ENCODE data around the gene NYAP1.

Gene NYAP1

DNA sequence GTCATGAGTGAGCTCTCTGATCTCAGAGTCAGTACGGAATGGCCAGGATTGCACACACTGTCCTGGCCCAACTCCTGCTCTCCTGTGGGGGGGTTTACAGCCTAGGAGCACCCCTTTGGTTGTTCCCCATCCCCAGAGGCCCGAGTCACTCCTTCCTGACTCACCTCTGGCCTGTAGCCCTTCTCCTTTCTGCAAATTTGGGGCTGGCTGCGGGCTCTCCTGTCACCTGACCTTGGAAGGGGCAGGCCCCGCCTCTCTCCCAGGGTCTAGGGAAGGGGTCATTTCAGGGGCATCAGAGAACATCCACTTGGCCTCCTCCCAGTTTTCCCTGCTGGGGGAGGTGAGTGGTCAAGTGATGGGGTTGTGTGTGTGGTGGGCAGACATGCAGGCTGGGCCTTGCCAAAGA is 1.7 kb downstream of the NYAP1 start:
- no peak overlapping the region for H3K4me3 ChIP-seq (ENCODE audit: low read depth in 1 of 2, low read length in 2 of 2)
- H3K27ac ChIP-seq (ENCODE audit: low read length), result no peak overlapping the region
- peaks cover 7% of the 10 kb centered on the region for H3K27me3 ChIP-seq (ENCODE audit: insufficient read depth, low read length, poor library complexity)
- H2AFZ ChIP-seq (ENCODE audit: low read depth, low read length), result no peak overlapping the region
- DNase-seq (no peak), ATAC-seq (ENCODE audit: insufficient read depth, low read depth) (no peak)
- H3K4me2 ChIP-seq (ENCODE audit: insufficient read depth, low read length), result no peak overlapping the region
- peaks cover 13% of the 10 kb centered on the region for H3K4me1 ChIP-seq (ENCODE audit: insufficient read depth, low read length)
- no peak for TF ChIP-seq EZH2 (IDR thresholded peaks at IDR 0.05; ENCODE audit: borderline replicate concordance, low read depth, low read length, severe bottlenecking)
- TF ChIP-seq, protein P1, sequence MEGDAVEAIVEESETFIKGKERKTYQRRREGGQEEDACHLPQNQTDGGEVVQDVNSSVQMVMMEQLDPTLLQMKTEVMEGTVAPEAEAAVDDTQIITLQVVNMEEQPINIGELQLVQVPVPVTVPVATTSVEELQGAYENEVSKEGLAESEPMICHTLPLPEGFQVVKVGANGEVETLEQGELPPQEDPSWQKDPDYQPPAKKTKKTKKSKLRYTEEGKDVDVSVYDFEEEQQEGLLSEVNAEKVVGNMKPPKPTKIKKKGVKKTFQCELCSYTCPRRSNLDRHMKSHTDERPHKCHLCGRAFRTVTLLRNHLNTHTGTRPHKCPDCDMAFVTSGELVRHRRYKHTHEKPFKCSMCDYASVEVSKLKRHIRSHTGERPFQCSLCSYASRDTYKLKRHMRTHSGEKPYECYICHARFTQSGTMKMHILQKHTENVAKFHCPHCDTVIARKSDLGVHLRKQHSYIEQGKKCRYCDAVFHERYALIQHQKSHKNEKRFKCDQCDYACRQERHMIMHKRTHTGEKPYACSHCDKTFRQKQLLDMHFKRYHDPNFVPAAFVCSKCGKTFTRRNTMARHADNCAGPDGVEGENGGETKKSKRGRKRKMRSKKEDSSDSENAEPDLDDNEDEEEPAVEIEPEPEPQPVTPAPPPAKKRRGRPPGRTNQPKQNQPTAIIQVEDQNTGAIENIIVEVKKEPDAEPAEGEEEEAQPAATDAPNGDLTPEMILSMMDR (IDR thresholded peaks at IDR 0.05; ENCODE audit: borderline replicate concordance, extremely low read depth, low read length, poor library complexity, severe bottlenecking), result no peak
- H4K20me1 ChIP-seq (ENCODE audit: insufficient read depth, low read length), result peaks cover 2% of the 10 kb centered on the region; the same call in 1 of the 2 replicates
- H3K9ac ChIP-seq (ENCODE audit: low read depth, low read length), result no peak overlapping the region
- H3K36me3 ChIP-seq (ENCODE audit: insufficient read depth, low read length), result no peaks in the 10 kb centered on the region
- no peaks in the 10 kb centered on the region for H3K79me2 ChIP-seq (ENCODE audit: insufficient read depth, low read length)
- H3K9me3 ChIP-seq (ENCODE audit: insufficient read depth, low read length, severe bottlenecking), result no peaks in the 10 kb centered on the region

DNA sequence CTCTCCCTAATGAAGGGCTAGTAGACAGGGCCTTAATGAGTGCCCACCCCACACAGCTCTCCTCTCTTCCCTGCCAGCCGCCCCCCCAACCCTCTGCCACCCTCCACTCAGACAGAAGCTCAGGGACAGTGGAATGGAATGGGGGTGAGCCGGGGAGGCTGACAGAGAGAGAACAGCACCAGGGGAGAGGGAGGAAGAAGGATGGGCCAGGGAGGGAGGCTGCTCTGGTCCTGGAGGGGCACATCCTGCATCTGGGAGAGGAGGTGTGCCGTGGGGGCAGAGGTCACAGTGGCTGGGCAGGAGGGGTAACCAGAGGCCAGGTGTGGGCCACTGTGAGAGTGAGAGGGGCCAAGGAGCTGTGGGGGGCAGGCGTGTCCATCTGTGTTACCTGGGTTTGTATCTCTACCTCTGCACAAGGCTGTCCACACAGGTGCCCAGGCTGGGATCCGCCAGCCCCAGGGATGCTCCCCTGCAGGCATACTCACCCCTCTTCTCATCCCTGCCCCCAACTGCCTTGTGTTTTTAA is 2.4 kb downstream of the NYAP1 start:
- DNase-seq, result no peak
- TF ChIP-seq, protein P1 (IDR thresholded peaks at IDR 0.05; ENCODE audit: borderline replicate concordance, extremely low read depth, low read length, poor library complexity, severe bottlenecking), result no peak
- TF ChIP-seq EZH2 (IDR thresholded peaks at IDR 0.05; ENCODE audit: borderline replicate concordance, low read depth, low read length, severe bottlenecking), result no peak
- Histone ChIP-seq H3K27me3 (ENCODE audit: insufficient read depth, low read length, poor library complexity) (peaks cover 7% of the 10 kb centered on the region), H4K20me1 (ENCODE audit: insufficient read depth, low read length) (peaks cover 2% of the 10 kb centered on the region; the same call in 1 of the 2 replicates), H3K27ac (ENCODE audit: low read length) (no peak overlapping the region), H3K4me3 (ENCODE audit: low read depth in 1 of 2, low read length in 2 of 2) (no peak overlapping the region), H2AFZ (ENCODE audit: low read depth, low read length) (no peak overlapping the region), H3K79me2 (ENCODE audit: insufficient read depth, low read length) (no peaks in the 10 kb centered on the region), H3K4me1 (ENCODE audit: insufficient read depth, low read length) (peaks cover 13% of the 10 kb centered on the region), H3K36me3 (ENCODE audit: insufficient read depth, low read length) (no peaks in the 10 kb centered on the region), H3K4me2 (ENCODE audit: insufficient read depth, low read length) (no peak overlapping the region), H3K9me3 (ENCODE audit: insufficient read depth, low read length, severe bottlenecking) (no peaks in the 10 kb centered on the region), H3K9ac (ENCODE audit: low read depth, low read length) (no peak overlapping the region)
- ATAC-seq (ENCODE audit: insufficient read depth, low read depth), result no peak

DNA sequence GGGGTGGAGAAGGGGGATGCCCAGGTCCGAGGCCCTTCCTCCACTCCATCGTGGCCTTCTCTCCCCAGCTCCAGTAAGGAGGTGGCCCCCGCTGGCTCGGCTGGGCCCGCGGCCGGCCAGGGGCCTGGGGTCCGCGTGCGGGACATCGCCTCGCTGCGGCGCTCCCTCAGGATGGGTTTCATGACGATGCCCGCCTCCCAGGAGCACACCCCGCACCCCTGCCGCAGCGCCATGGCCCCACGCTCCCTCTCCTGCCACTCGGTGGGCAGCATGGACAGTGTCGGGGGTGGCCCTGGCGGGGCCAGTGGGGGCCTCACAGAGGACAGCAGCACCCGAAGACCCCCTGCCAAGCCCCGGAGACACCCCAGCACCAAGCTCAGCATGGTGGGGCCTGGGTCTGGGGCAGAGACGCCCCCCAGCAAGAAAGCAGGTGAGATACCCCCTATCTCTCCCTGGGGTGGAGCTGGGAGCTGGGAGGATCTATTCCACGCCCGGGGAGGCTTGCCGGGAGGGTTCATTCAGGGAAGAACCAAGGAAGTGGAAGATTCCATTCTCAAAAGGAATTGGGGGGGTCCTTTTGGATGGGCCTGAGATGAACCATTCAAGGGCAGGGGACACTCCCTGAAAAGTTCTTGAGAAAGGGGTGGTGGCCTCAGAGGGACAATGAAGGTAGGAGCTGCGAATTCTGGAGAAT is 3.2 kb downstream of the NYAP1 start:
- Histone ChIP-seq H2AFZ (ENCODE audit: low read depth, low read length) (no peak overlapping the region), H3K4me2 (ENCODE audit: insufficient read depth, low read length) (no peak overlapping the region), H3K4me3 (ENCODE audit: low read depth in 1 of 2, low read length in 2 of 2) (no peak overlapping the region), H3K27ac (ENCODE audit: low read length) (no peak overlapping the region), H3K9ac (ENCODE audit: low read depth, low read length) (no peak overlapping the region), H3K27me3 (ENCODE audit: insufficient read depth, low read length, poor library complexity) (peaks cover 9% of the 10 kb centered on the region), H4K20me1 (ENCODE audit: insufficient read depth, low read length) (peaks cover 2% of the 10 kb centered on the region; the same call in 1 of the 2 replicates), H3K9me3 (ENCODE audit: insufficient read depth, low read length, severe bottlenecking) (no peaks in the 10 kb centered on the region), H3K4me1 (ENCODE audit: insufficient read depth, low read length) (peaks cover 13% of the 10 kb centered on the region), H3K79me2 (ENCODE audit: insufficient read depth, low read length) (no peaks in the 10 kb centered on the region), H3K36me3 (ENCODE audit: insufficient read depth, low read length) (no peaks in the 10 kb centered on the region)
- ATAC-seq (ENCODE audit: insufficient read depth, low read depth) (no peak), DNase-seq (no peak)
- TF ChIP-seq EZH2 (IDR thresholded peaks at IDR 0.05; ENCODE audit: borderline replicate concordance, low read depth, low read length, severe bottlenecking), result no peak
- TF ChIP-seq, protein P1 (IDR thresholded peaks at IDR 0.05; ENCODE audit: borderline replicate concordance, extremely low read depth, low read length, poor library complexity, severe bottlenecking), result no peak
